Testis (tissue), 3 donors: ENCODE results near the gene PTX3. TPM values are rescaled to one million over a fixed set of nuclear protein-coding genes. Genes with fewer than 3 reads are reported as not detected.

Source experiments
- DNase-seq: peaks from one replicate; pipeline ENCODE4 v3.0.0-alpha.2; 2019
- H3K27ac ChIP-seq, 2 donors: fragments of 200-600 bp; sonication (generic); one replicate each; pipeline ENCODE4 v1.5.1; 2019
- H3K27me3 ChIP-seq: fragments of 200-600 bp; sonication (generic); one replicate; pipeline ENCODE4 v1.5.1; 2019
- H3K36me3 ChIP-seq: fragments of 200-600 bp; sonication (generic); one replicate; pipeline ENCODE4 v1.5.1; 2017; ENCODE audit warnings: low read depth; ENCODE audit errors: missing control alignments
- H3K4me1 ChIP-seq: fragments of 200-600 bp; sonication (generic); one replicate; pipeline ENCODE4 v1.5.1; 2019
- H3K4me3 ChIP-seq, 2 donors: fragments of 200-600 bp; sonication (generic); one replicate each; pipeline ENCODE4 v1.5.1; 2017 to 2019
- H3K9me3 ChIP-seq: fragments of 200-600 bp; sonication (generic); one replicate; pipeline ENCODE4 v1.5.1; 2017
- POLR2A ChIP-seq: fragments of 450-650 bp; IDR thresholded peaks from one replicate; pipeline ENCODE4 v1.6.1; 2017; ENCODE audit warnings: antibody characterized with exemption, mild to moderate bottlenecking, moderate library complexity
- WGBS, 2 donors: methylation state at CpG; one replicate each; pipeline ENCODE4 v1.1.5; 2018; 5-methylcytosine and 5-hydroxymethylcytosine counted together
- intact Hi-C: fragments of 100-400 bp; cut with DNase I; formaldehyde crosslinking; loops from one replicate; pipeline ENCODE4 v1.15.1; 2023; ENCODE audit warnings: low total_unique reads
- polyA plus RNA-seq: library from polyadenylated mRNA; stranded (reverse); fragments of 350-450 nt; fragmentation: Illumina TruSeq; extraction: RNeasy Lipid Tissue Mini Kit (QIAGEN cat#74804); gene quantifications from one replicate; pipeline ENCODE4 v1.2.3, GENCODE V29; 2014; ENCODE audit warnings: low read depth, low replicate concordance; ENCODE audit not compliant: insufficient read depth
- total RNA-seq, 2 donors: library from RNA; depleted of rRNA; stranded (reverse); fragments of >200 nt; gene quantifications; one replicate each; pipeline ENCODE4 v1.2.3, GENCODE V29; 2016
- TF ChIP-seq, protein P1 (sequence below), 3 experiments: fragments of 450-650 bp in 2 of 3; fragments of 200-600 bp in 1 of 3; sonication (generic) in 1 of 3; IDR thresholded peaks; one replicate each; pipeline ENCODE4 v1.5.1; 2016 to 2019; ENCODE audit warnings: antibody characterized with exemption in 3 of 3, mild to moderate bottlenecking in 2 of 3, moderate library complexity in 1 of 3

Gene PTX3
- total and polyA plus RNA-seq, 3 donors from 2014 or later: 0.19 to 0.95 (median 0.24) TPM

DNA sequence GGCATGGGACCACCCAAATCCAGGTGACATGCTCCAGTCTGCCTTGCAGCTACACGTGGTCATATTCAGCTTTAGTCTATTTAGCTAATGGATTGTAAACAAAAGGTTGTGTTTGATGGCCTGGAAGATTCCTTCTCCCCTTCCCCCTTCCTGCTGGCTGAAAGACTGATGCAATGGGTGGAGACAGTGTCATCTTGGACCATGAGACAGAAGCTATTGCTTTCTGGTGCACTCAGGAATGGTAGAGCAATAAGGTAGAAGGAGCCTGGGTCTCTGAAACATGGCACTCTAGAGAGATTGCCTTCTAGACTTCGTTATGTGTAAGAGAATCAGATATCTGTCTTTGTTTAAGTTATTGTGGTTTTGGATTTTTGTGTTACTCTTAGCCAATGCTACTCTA lies 25.7 kb upstream of the PTX3 start:
- H3K9me3 ChIP-seq: no peaks in the 10 kb centered on the region
- H3K27ac ChIP-seq: no peak overlapping the region
- no peaks in the 10 kb centered on the region for H3K27me3 ChIP-seq
- no peak for TF ChIP-seq POLR2A
- TF ChIP-seq, protein P1, sequence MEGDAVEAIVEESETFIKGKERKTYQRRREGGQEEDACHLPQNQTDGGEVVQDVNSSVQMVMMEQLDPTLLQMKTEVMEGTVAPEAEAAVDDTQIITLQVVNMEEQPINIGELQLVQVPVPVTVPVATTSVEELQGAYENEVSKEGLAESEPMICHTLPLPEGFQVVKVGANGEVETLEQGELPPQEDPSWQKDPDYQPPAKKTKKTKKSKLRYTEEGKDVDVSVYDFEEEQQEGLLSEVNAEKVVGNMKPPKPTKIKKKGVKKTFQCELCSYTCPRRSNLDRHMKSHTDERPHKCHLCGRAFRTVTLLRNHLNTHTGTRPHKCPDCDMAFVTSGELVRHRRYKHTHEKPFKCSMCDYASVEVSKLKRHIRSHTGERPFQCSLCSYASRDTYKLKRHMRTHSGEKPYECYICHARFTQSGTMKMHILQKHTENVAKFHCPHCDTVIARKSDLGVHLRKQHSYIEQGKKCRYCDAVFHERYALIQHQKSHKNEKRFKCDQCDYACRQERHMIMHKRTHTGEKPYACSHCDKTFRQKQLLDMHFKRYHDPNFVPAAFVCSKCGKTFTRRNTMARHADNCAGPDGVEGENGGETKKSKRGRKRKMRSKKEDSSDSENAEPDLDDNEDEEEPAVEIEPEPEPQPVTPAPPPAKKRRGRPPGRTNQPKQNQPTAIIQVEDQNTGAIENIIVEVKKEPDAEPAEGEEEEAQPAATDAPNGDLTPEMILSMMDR (IDR thresholded peaks at IDR 0.05): no peak
- no peaks in the 10 kb centered on the region for H3K4me1 ChIP-seq
- intact Hi-C loops: no loop called here
- no peaks in the 10 kb centered on the region for H3K36me3 ChIP-seq
- DNase-seq: no peak
- no peak overlapping the region for H3K4me3 ChIP-seq
- 72 to 74% methylated on average over 2 of the region's 2 CpGs for WGBS, 2 donors

DNA sequence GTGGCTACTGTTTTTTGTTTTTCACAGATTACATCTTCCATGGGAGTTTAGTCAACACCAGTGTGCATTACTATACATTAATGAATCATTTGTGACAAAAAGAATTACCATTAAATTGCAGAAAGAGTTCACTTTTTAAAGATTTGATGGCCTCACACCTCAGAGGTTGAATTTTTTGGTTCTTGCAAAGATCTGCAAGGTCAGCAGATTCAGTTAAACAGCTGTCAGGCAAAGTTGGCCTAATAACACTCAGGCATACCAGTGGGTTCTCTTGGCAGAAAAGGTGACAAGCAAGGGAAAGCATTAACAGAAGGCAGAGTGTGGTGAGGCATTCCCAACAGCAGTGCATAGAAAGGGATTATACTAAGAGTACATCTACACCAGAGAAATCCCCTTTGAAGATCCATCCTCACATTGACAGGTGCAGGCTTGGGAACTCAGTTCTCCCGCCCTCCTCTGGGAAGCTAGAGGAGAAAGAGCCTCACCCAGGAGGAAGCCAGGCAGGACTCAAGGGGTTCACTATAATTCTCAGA lies 24.3 kb upstream of the PTX3 start:
- Histone ChIP-seq H3K27me3 (no peaks in the 10 kb centered on the region), H3K9me3 (no peaks in the 10 kb centered on the region), H3K27ac (no peak overlapping the region), H3K4me1 (no peaks in the 10 kb centered on the region), H3K4me3 (no peak overlapping the region), H3K36me3 (no peaks in the 10 kb centered on the region)
- DNase-seq: no peak
- intact Hi-C loops: no loop called here
- 85 to 100% methylated on average over 1 of the region's 1 CpG for WGBS, 2 donors
- TF ChIP-seq, protein P1 (IDR thresholded peaks at IDR 0.05): no peak
- TF ChIP-seq POLR2A: no peak

DNA sequence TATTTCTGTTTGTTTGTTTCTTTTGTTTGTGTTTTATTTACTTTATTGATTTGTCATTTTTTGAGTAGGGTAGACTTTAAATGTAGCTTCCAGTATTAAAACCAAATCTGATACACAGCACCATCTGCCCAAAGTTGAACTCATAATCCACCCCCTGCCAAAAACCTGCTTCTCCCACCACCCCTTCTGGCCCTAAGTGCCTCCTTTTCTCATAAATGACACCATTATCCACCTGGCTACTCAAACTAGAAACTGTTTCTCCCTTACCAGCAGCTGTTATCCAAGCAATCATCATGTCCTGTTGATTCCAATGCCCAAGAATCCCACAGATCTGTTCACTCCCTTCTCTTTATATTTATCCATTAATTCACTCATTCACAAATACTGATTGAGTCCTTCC lies 21.8 kb upstream of the PTX3 start:
- no peaks in the 10 kb centered on the region for H3K4me1 ChIP-seq
- H3K27me3 ChIP-seq: no peaks in the 10 kb centered on the region
- H3K36me3 ChIP-seq: no peaks in the 10 kb centered on the region
- H3K4me3 ChIP-seq: no peak overlapping the region
- TF ChIP-seq, protein P1 (IDR thresholded peaks at IDR 0.05): no peak
- TF ChIP-seq POLR2A: no peak
- DNase-seq: no peak
- no peaks in the 10 kb centered on the region for H3K9me3 ChIP-seq
- intact Hi-C loops: no loop called here
- H3K27ac ChIP-seq: no peak overlapping the region

DNA sequence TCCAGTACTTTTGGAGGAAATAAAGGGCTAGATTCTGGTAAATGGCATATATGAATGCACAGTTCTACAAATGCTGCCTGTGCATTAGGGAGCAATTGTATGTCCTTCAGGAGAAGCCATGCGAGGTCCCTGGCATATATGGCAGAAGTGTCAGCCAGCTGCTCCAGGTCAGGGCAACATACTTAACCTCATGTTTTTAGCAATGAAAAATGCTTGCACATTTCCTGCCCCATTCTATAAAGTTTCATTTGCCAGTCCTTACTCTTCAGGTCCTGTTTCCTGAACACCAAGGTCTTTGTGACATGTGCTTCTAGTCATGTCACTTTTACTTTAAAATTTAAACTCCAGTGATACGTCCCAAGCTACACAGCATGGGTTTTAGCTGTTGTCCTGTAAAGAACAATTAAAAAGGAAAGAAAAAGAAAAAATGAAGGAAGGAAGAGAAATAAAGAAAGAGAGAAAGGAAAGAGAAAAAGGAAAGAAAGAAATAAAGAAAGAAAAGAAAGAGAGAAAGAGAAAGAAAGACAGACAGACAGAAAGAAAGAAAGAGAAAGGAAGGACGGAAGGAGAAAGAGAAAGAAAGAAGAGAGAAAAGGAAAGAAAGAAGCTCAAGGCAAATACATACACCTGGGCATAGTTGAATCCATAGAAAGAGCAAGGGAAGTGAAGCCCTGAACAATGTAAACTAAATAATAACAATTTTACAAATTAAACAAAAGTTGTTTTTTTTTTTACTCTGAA lies 20.1 kb upstream of the PTX3 start:
- TF ChIP-seq, protein P1 (IDR thresholded peaks at IDR 0.05): no peak
- no peak for TF ChIP-seq POLR2A
- WGBS, 2 donors: 75 to 82% methylated on average over 3 of the region's 3 CpGs
- intact Hi-C loops: no loop called here

DNA sequence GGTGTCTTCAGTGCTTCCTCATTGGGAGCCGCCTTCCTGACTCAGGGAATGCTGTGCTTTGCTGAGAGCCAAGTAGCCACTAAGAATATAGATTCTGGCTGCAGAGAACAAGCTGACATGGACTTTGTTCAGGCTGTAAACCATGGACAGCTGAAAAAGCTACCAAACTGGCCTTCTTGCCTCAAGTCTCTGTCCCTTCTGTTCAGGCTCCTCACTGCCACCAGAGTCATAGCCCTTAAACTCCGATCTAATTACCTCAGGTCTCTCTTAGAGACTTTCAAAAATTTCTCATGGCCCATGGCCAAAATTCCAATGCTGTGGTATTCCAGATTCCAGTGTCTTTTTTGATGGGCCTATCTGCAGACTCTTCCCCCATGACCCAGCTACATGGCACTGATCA lies 19.4 kb upstream of the PTX3 start:
- Histone ChIP-seq H3K27ac (no peak overlapping the region), H3K9me3 (no peaks in the 10 kb centered on the region), H3K36me3 (no peaks in the 10 kb centered on the region), H3K4me3 (no peak overlapping the region), H3K4me1 (no peaks in the 10 kb centered on the region), H3K27me3 (no peaks in the 10 kb centered on the region)
- TF ChIP-seq POLR2A: no peak
- TF ChIP-seq, protein P1 (IDR thresholded peaks at IDR 0.05): no peak
- intact Hi-C loops: no loop called here
- no peak for DNase-seq
- 89 to 96% methylated on average over 2 of the region's 2 CpGs for WGBS, 2 donors

More for the DNA sequence above, 20.1 kb upstream of the PTX3 start:
- no peak overlapping the region for H3K4me3 ChIP-seq
- H3K27me3 ChIP-seq: no peaks in the 10 kb centered on the region
- DNase-seq: no peak
- H3K4me1 ChIP-seq: no peaks in the 10 kb centered on the region
- no peaks in the 10 kb centered on the region for H3K9me3 ChIP-seq
- H3K36me3 ChIP-seq: no peaks in the 10 kb centered on the region
- H3K27ac ChIP-seq: no peak overlapping the region
